IPS-18c (cell line): ENCODE measurements around the gene SLC6A11.

Source experiments
- H3K4me3 ChIP-seq: 2 replicates; pipeline ENCODE4 v1.7.0; 2013; ENCODE audit warnings: low read depth, mild to moderate bottlenecking, low read length, moderate library complexity; ENCODE audit not compliant: insufficient read depth
- H3K9me3 ChIP-seq: one replicate; pipeline ENCODE4 v1.6.1; 2013; ENCODE audit warnings: mild to moderate bottlenecking, low read length, moderate library complexity; ENCODE audit not compliant: control insufficient read depth, insufficient read depth

The SLC6A11 gene

DNA sequence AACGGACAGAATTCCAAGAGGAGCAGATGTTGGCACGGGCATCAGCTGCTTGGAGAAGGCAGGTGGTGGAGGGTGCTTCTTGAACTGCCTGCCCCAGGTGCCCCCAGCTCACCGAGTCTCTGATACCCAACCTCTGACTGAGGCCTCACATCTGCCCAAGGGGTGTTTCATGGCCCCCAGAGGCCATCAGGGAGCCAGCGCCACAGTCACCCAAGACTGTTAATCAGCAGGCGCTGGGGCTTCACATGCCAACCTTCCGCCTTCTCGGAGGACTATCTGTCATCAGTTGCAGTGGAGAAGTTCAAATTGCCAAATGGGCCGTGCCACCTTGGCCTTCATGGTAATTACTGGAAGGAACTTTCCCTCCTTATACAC lies 114.6 kb downstream of the SLC6A11 start:
- no peak overlapping the region for H3K4me3 ChIP-seq
- peaks cover 2% of the 10 kb centered on the region for H3K9me3 ChIP-seq

DNA sequence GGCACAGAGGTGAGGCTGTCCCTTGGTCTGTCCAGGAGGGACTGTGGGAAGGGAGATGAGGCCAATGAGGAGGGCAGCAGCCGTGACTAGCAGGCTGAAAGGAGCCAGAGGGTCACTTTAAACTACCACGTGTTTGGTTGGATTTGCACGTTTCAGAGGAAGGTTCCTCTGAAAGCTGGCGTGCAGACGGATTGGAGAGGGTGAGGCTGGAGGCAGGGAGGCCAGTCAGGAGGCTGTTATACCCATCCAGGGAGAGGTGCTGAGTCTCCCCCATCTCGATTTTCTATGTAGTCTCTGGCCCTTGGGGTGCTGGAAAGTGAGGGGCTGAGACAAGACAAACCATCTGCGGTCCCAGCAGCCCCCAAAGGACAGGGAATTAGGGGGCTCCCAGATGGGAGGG lies 116.6 kb downstream of the SLC6A11 start:
- no peak overlapping the region for H3K4me3 ChIP-seq
- H3K9me3 ChIP-seq: peaks cover 2% of the 10 kb centered on the region

DNA sequence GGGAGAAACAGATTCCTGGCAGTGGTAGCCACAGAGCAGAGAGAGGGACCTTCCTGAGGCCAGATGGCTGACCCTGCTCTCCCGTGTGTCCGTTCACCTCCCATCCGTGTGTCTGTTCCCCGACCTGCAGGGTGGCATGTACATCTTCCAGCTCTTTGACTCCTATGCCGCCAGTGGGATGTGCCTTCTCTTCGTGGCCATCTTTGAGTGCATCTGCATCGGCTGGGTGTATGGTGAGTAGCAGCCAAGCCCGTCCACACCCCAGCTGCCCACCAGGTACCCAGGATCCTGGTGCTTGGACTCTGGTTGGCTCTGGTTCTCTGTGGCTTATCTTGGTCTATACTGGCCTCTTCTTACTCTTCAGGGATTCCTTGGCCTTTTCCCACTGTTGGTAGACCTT lies 117.0 kb downstream of the SLC6A11 start:
- H3K9me3 ChIP-seq: peaks cover 2% of the 10 kb centered on the region
- H3K4me3 ChIP-seq: no peak overlapping the region

DNA sequence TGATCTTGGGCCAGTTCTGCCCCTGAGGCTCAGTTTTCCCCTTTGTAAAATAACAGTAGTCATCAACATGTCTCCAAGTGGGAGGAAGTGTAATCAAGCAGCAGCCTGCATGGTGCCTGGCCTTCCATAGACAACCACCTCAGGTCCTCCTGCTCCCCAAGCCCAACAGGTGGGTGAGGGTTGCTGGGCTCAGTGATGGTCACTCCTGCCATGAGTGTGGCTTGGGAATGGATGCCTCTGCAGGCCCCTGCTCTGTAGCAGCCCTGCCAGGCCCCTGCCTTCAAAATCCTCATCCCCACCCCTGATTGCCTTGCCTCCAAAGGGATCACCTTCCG lies 117.4 kb downstream of the SLC6A11 start:
- H3K9me3 ChIP-seq: peaks cover 3% of the 10 kb centered on the region
- H3K4me3 ChIP-seq: no peak overlapping the region

DNA sequence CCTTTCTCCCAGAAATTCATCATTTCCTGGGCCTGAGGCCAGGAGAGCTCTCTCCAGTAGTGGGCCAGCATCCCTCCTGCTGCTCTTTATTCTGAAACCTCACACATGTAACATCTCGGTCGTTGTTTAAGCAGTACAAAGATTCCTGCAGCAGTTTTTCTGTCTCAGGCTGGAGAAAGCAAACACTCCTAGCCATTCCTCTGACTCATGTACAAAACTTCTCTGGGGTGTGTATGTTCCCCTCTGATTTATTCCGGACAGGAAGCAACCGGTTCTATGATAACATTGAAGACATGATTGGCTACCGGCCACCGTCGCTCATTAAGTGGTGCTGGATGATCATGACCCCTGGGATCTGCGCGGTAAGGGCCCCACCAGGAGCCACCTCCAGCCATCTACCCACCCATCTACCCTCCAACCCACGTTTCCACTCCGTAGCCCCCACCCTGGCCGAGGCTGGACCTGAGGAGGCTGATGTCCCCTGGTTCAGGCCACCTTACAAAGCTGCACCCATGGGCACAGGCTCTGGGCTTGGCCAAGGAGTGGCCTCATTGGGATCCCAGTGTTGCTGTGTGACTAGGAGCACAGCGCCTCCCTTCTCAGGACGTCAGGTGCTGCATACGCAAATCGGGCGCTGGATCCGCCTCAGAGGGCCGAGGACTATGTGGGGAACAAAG lies 117.9 kb downstream of the SLC6A11 start:
- Histone ChIP-seq H3K4me3 (no peak overlapping the region), H3K9me3 (peaks cover 4% of the 10 kb centered on the region)

DNA sequence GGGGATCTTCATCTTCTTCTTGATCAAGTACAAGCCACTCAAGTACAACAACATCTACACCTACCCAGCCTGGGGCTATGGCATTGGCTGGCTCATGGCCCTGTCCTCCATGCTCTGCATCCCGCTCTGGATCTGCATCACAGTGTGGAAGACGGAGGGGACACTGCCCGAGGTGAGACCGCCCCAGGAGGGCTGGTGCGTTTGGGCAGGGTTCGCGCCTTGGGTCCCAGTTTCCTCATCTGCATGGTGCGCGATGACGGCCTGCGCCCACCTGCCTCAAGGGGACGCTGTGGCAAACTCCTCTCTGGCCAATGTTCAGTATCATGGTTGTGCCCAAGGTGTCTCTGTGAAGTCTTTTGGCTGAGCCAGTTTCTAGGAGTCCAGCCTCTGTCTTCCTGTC lies 119.0 kb downstream of the SLC6A11 start:
- Histone ChIP-seq H3K9me3 (peaks cover 4% of the 10 kb centered on the region), H3K4me3 (no peak overlapping the region)

DNA sequence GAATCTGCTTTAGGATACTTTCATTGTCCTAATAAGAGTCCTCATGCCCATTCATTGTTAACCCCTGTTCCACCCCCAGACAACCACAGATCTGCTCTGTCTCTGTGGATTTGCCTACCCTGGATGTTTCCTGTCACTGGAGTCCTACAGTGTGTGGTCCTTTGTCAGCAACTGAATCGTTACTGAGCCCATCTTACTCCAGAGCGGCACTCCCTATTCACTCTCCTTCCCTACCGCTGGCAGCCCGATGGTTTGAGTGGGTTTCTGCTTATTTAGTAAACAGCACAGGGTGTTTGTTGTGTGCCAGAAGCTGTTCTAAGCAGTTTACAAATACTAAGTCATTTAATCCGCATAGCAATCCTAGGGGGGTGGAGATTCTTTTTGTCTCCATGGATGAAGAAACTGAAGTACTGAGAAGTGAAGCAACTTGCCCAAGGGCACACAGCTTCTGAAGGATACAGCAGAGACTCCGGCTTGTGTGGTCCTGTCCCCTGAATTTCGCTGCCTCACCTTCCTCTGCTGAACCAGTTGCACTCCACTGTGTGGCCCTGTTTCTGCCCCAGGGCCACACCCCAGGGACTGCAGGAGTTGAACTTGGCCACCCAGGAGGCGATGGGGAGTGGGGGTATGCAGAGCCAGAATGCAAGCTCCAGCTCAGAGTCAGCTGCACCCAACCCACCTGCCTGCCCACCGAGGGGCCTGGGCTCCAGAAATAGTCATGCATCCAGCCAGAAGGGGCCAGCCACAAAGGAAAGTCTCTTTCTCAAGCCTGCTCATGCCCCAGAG lies 120.0 kb downstream of the SLC6A11 start:
- H3K9me3 ChIP-seq: peaks cover 4% of the 10 kb centered on the region
- H3K4me3 ChIP-seq: no peak overlapping the region

DNA sequence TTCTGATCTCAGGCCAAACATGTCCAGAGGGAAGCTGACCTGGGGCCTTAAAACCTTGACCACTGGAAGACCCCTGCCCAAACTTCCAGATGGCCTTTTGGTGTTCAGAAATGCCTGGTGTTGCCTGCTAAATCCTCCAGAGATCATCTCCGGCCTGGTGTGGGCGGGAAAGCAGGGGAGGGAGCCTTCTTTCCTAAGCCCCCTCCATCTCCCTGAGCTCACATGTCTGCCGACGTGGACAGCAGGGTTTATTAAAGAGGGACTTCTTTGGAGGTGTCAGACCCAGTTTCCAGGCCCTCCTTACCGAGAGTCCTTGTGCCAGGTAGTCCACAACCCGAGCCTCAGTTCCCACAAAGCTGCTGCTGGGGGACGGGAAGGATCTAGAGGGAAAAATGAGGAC lies 120.7 kb downstream of the SLC6A11 start:
- Histone ChIP-seq H3K4me3 (no peak overlapping the region), H3K9me3 (peaks cover 4% of the 10 kb centered on the region)

DNA sequence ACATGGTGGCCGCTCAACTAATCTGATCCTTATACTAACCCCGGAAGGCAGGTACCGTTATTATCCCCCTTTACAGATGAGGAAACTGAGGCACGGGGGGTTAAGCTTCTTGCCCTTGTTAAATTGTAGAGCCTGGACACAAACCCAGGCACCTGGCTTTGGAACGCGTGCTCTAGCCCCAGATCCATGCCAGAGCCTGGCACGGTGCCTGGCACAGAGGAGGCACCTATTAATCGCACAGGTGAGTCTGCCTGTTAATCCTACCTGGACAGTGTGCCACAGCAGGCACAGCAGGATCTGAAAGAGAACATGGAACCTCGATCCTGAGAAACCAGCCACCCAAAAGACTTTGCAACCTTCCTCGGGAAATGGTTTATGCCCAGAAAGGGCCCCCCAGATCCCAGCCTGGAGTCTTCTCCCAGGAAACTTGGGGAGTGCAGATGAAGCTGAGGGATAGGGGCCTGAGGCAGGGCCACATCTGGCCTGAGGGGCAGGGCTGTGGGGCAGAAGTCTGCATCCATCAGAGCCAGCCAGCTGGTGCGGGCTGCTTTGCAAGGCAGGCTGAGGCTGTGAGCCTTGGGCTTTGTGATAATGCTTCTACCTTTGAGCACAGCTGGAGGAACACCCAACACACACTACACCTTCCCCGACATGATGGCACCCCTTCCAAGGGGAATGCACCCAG lies 121.3 kb downstream of the SLC6A11 start:
- H3K9me3 ChIP-seq: peaks cover 4% of the 10 kb centered on the region

DNA sequence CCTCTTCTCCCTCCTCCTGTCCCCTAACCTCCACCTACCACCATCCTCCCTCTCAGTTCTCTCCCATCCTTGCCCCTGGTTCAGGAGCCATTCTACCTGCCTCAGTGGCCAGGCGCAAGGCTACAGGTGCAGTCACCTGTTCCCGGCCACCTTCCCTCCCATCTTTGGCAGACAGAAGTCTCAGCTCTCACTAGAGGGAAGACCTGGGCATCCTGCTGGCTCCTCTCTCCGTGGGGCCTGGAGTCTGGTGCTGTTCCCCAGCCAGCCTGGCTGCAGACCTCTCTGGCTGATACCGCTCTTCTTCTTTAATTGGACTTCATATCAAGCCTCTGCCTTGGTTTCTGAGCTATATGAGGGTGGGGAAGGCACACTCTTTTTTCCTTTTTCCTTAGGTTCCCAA lies 123.5 kb downstream of the SLC6A11 start:
- peaks cover 4% of the 10 kb centered on the region for H3K9me3 ChIP-seq
- no peak overlapping the region for H3K4me3 ChIP-seq

More for the DNA sequence above, 121.3 kb downstream of the SLC6A11 start:
- no peak overlapping the region for H3K4me3 ChIP-seq

DNA sequence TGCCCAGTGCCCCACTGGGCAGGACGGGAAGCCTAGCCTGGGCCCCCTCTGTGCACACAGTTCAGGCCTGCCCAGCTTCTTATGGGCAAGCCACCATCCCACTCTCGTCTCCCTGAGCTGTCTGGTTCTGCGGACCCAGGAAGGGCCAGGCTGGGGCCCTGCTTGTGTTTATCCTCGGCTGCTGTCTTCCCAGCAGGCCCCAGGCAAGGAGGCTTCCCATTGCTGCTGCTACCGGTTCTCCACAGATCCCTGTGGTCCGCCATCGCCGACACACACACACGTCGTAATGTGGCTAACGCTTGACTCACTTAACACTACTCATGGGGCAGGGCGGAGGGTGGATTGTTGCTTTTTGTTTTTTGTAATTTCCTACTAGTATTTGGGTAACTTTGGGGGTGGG lies 124.1 kb downstream of the SLC6A11 start:
- H3K4me3 ChIP-seq: no peak overlapping the region
- peaks cover 2% of the 10 kb centered on the region for H3K9me3 ChIP-seq

DNA sequence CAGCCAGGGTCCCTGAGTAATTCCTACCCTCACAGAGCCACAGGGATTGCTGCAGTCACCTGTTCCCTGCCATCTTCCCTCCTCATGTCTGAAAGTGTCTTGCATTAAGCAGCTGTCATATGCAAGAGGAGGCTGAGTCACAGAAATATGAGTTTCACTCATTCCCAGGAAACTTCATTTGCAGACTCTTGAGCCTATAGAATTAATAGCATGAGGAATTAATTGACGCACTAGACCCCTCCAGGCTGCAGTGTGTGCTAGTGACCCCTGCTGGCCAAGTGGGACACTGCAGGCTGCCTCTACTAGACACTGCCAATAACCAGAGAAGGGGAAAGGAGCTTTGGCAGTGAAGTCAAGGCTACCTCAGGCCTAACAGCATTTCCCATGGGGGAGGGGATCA lies 125.9 kb downstream of the SLC6A11 start:
- no peak overlapping the region; the same call in 1 of the 2 replicates for H3K4me3 ChIP-seq
- peaks cover 2% of the 10 kb centered on the region for H3K9me3 ChIP-seq

DNA sequence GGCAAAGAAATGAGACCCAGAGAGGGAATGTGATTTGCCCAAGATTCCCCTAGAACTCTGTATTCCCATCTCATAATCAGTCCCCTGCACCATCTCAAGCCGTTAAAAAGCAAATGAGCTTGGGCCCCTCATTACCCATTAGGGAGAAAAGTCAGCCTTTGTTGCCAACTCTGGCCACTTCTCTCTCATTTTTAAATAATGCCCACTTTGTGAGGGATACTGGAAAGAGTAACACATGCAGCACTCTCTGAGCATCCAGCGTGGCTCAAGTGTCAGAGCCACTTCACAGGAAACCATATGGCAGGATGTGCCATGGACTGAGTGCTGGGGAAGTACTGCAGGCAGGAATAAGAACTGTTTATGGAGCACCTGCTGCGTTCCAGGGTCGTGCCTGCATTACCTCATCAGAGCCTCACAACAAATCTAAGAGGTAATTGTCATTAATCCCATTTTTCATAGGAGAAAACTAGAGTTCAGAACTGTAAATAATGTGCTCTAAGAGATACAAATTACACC lies 126.7 kb downstream of the SLC6A11 start:
- no peak overlapping the region for H3K4me3 ChIP-seq
- peaks cover 2% of the 10 kb centered on the region for H3K9me3 ChIP-seq

DNA sequence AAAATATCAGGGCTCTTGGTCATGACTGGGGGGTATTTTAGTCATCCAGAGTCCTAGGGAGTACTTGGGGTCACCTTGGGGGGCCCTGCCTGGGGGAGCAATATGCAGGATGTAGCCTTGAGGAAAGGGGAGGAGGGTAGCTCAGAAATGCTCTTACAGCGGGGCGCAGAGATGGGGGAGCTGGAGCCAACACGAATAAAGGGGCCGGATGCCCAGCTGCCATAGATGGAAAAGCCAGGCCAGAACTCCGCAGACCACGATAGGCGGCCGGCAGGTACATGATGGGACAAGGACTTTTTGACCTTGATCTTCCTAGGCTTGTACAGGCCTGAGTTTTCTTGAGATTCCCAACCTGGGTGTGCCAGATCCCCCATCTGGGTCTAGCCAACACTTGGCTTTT lies 128.8 kb downstream of the SLC6A11 start:
- Histone ChIP-seq H3K9me3 (no peaks in the 10 kb centered on the region), H3K4me3 (no peak overlapping the region)

DNA sequence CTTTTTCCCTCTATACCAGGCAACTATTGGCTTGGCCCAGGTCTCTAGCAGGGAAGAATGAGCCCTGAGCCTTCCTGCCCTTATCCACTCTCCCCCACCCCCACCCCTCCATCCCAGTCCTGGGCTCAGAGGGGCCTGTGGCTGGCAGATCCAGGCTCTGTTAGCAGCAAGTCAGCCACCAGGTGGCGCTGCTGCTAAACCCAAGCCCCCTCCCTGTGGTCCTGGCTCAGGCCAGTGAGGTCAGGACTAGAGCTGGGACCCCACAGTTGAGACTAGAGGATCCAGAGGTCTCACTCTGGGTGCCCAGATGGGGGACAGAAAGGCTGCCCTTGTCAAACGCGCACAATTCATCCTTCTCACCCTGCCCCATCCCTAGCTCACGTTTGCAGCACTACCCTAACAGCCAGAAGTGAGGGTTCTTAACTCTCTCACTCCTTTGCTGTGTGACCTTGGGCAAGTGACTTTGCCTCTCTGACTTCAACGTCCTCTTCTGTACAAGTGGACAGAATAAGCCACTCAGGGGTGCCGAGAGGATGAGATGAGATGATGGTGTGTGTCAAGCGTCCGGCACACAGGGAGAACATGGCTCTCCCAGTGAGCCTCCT lies 129.8 kb downstream of the SLC6A11 start:
- Histone ChIP-seq H3K4me3 (no peak overlapping the region), H3K9me3 (no peaks in the 10 kb centered on the region)

DNA sequence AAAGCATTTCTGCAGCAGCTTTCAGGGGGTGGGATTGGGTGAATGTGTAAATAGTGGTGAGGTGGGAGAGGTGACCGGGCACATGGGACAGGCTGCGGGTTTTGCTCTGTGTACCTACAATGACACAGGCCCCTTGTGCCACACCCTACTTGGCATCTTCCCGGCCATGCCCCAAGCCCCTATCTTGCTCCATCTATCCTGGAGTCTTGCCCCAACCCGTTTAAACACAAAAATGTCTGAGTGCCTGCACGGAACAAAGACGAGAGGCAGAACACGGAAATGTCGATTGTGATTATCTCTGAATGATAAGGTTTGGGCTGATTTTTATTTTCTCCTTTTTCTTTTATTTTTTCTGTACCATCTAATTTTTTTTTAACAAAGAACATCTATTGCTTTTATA lies 130.5 kb downstream of the SLC6A11 start:
- Histone ChIP-seq H3K4me3 (no peak overlapping the region), H3K9me3 (no peaks in the 10 kb centered on the region)

DNA sequence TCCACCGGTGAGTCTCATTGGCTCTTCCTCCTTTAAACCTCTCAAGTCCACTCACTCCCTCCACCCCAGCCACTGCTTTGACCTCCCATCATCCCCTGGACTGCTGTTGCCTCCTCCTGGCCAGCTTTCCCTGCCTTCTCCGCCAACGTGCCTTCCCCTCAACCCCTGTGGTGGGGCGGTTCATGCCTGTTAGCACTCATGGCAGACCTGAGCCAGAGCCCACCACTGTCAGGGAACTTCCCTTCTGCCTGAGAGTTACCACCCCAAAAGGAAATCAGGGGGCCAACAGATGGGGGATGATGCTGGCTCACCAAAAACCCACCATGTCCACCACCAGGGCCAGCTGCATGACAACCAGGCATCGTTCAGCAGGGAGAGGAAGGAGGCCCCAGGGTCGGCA lies 132.3 kb downstream of the SLC6A11 start:
- Histone ChIP-seq H3K4me3 (no peak overlapping the region), H3K9me3 (no peaks in the 10 kb centered on the region)

DNA sequence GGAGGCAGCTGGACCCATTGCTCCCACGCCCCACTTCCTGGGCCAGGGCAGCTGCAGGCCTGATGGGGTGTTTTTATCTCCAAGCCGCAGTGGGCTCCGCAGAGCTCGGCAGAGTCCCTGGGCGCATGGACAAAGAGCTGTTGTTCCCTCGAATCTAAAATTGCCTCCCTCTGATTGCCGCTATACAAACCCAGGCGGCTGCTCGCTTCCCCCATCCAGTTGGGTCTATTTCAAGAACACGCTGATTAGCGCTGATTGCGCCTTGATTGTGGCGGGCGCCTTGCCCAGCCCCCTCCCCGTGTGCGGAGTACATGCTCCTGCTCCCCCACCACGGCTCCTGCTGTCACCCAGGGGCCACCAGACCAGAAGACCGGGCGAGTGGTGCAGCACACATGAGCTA lies 133.2 kb downstream of the SLC6A11 start:
- H3K4me3 ChIP-seq: no peak overlapping the region
- no peaks in the 10 kb centered on the region for H3K9me3 ChIP-seq
